GM21515 (cell line): ENCODE data around the gene STAT1.
"Not testable (repeated sequence)": the region's sequence is repeated elsewhere in the genome, so short reads cannot be mapped to it uniquely, and the experiment has no call there.

Source experiments
- ATAC-seq: cut with Tn5 transposase; IDR thresholded peaks from one replicate; pipeline ENCODE4 v1.9.1; 2021; ENCODE audit not compliant: unreplicated experiment

Gene STAT1

DNA sequence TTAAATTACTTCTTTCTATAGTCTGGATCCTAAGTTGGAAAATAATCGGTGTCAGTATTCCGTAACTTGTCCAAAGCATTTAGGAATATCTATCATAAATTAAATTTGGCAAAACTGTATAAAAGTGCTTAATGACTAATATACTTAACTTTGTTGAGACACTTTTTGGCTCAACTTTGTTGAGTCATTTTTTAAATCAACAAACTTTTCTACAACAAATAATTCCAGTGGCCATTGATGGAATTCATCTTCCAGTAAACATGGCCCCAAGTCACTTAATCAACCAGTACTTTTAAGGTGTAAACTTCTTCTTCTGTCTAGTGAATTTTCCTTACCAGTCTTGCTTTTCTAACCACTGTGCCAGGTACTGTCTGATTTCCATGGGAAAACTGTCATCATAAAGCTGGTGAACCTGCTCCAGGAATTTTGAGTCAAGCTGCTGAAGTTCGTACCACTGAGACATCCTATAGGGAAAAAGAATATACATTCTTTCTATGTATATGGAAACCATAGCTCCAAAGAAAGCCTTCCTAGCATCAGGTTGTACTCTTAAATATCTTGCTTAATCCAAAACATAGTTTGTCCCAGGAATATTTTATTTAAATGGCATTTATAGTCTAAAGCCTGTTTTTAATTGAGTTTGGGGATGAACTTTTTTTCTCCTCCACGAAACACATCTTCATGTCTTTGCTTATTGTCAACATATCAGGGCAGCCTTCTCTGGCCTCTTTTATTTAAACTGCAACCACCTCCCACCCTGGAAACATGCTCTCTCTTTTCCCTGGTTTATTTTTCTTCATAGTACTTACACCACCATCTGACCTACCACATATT lies 4.2 kb downstream of the STAT1 start:
- ATAC-seq, result no peak

DNA sequence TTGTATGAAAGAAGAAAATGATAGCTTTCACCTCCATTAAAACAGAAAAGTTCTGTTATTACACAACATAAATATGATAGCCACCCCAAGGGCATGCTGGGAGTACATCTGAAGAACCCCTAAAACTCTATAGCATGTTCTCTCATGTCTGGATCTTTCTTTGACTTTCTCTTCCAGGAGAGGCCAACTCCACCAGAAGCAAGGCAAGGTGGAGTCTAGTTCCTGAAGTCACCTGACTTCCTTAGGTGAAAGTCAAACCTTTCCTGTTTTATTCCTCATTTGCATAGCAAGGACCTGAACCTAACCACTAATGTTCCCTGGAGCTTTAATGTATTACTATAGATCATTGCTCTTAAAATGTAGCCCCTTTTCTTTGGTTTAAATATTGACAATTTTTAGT lies 5.7 kb downstream of the STAT1 start:
- no peak for ATAC-seq

- ATAC-seq, result no peak
Observed at GRCh38 chr2:191006997-191007783, 6.8 kb downstream of the STAT1 start.

GRCh38 chr2:191006297-191006696 lies 7.7 kb downstream of the STAT1 start:
- ATAC-seq, result no peak

DNA sequence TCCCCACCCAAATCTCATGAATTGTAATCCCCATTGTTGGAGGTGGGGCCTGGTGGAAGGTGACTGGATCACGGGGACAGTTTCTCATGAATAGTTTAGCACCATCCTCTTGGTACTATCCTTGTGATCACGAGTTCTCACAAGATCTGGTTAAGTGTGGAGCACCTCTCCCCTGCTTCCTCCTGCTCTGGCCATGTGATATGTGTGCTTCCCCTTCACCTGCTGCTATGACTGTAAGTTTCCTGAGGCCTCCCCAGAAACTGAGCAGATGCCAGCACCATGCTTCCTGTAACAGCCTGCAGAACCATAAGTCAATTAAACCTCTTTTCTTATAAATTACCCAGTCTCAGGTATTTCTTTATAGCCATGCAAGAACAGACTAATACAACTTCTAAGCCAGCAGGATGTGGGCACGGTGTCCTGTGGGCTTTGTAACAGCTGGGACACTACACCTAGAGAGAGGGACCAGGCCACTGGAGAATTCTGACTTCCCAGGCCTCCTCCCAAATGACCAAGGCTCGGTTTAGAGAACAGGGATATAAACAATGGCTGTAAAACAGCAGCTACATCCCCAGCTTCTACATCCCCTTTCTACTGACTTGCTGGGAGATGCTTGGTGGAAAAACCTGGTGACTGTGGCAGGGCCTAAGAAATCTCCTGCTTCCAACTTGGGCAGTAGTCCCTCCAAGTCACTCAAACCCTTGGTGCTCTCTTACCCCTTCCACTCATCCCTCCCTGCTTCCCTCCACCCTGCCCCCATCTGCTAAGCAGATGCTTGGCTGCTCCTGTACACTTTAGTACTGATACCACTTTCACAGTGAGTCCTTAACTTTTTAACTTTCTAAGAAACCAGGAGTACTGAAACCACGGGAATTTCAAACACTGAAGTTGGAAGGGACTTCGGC lies 10.3 kb downstream of the STAT1 start:
- no peak for ATAC-seq

DNA sequence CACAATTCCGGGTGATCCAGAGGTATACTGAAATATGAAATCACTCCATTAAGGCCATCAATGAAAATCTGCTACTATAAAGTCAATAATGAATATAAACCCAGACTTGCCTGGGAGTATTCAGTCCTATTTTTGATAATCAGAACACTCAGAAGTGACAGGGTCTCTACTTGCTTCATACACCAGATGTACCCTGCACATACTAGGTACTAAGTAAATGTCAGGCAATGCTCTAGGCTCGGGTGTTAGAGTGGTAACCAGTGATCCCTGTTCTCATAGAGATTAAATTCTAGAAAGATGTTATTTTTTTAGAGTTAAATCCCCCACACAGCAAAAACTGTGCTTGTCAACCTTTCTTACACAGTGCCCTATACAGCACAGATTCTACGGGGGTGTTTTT lies 12.3 kb downstream of the STAT1 start:
- ATAC-seq, result no peak

- no peak for ATAC-seq
Observed at GRCh38 chr2:191001032-191001431, 12.9 kb downstream of the STAT1 start.

DNA sequence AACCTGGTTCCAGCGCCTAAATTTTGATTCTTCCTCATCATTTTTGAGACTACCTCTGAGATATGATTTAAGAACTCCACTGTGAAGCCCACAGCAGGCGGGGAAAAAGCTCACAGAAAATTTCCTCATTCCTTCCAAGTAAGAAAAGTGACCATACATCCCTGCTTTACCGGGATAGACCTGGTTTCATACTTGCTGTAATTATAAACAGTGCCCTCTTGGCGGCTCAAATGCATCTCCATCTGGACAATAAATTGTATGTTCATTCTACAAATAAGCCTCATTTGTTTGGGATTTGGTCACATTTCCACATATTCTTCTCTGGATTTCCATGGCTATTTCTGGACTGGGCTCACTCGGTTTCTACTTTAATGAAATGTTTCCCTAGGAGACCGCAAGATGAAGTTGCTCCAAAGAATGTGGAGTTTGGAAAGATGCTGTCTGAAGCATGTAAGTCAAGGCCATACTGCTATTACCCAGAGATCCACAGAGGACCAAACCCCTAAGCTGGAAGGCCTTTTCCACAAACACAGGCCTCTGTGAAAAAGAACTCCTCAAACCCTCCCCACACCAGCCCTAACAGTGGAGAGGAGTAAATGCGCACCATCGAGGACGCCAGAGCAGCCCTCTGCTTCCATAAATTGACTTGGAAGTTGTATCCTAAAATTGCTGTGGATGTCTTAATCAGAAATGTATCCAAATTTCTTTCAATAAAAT lies 13.9 kb downstream of the STAT1 start:
- no peak for ATAC-seq

GRCh38 chr2:190999058-190999457 lies 14.9 kb downstream of the STAT1 start:
- no peak for ATAC-seq

GRCh38 chr2:190997526-190998113 lies 16.4 kb downstream of the STAT1 start:
- no peak for ATAC-seq

DNA sequence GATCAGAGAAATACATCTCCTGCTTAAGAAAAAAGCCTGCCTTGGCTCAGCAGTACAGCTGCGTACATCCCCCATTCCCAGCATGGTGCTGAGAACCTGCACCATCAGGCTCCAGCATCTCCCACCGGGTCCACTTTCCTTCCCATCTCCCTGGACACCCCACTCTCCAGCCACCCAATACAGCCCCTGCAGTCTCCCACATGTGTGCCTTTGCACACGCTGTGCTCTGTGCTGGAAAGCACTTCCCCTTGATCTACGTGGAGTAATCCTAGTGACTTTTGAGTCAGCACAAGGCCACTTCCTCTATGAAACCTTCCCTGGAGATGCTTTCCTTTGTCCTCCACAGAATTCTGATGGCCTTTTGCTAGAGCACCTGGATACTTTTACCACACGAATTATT lies 17.0 kb downstream of the STAT1 start:
- no peak for ATAC-seq

DNA sequence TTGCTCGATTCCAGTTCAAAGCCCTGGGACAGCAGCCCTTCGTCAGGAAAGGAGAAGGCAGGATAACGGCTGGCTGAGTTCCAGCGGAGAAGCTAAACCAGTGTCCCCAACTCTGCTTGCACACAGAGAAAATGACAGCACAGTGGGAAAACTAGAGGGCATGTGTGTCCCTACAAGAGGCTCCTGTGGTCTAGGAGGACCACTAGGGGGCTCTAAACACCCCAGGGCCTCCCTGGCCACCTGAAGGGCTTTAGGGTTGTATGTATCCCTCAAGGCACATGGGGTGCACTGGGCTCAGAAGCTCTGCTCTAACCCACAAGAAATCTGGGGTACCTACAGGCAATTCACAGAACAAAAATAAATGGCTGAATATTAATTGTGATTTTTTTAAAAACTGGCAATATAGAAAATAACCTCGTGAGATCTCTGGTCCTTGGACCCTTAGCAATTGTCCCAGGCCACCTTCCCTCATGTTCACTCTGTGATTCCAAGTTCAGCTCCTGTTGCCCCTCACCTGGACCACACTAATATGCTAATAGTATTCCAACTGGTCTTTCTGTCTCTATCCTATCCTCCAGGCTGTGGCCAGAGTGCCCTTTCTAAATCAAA lies 17.5 kb downstream of the STAT1 start:
- ATAC-seq, result no peak

- not testable (repeated sequence) for ATAC-seq
Observed at GRCh38 chr2:190995315-190995714, 18.7 kb downstream of the STAT1 start.

DNA sequence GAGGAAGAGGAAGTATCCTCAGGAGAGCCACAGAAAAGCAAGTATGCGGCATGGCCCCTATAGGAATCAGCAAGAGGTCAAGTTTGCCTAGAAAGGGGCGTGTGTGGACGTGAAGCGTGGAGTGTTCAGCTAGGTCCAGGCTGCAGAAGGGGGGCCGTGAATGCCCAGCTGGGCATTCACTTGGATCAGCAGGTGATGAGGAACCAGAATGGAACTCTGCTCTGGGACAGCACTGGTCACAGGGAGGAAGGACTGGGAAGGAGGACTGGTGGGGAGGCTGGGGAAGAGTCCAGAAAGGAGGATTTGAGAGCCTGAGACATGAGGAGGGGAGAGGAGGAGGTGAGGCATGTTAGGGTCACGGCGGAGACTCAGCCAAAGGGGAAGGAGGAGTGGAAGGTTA lies 19.8 kb downstream of the STAT1 start:
- no peak for ATAC-seq

- no peak for ATAC-seq
Observed at GRCh38 chr2:190993292-190993643, 20.7 kb downstream of the STAT1 start.

DNA sequence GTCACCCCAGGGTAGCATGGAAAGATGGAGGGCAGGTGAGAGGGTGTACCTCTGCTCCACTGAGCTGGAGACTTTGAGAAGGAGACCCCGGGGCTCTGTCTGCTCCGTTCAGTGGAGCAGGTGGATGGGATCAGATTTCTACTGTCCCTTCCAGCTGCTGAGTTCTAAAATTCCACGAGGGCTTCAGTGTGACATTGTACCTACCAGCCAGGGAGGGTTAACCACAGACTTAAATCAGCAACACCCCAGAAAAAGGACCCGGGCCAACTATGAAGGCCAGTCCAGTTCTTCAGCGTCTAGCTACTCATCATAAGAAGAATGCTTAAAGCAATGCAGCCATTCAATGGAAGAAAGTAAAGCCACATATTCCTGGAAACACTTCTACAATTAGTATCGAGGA lies 23.8 kb downstream of the STAT1 start:
- ATAC-seq, result no peak

DNA sequence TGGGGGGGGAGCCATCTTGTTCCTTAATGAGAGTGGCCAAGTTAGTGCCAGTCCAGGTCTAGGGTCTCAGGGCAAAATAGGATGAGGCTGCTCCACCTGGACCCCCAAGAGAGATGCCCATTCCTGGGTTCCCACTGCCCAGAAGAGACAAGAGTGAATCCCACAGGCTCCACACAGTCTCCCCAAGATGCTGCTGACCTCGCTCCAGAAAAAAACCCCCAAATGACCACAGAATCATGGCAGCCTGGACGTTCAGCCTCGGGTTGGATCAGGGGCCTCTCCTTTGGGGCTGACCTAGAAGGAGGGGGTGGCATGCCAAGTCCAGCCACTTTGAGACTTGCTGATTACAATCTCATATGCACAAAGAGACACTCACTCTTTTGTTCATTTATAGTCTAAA lies 25.1 kb downstream of the STAT1 start:
- no peak for ATAC-seq

GRCh38 chr2:190987938-190988337 lies 26.0 kb downstream of the STAT1 start:
- ATAC-seq, result no peak

DNA sequence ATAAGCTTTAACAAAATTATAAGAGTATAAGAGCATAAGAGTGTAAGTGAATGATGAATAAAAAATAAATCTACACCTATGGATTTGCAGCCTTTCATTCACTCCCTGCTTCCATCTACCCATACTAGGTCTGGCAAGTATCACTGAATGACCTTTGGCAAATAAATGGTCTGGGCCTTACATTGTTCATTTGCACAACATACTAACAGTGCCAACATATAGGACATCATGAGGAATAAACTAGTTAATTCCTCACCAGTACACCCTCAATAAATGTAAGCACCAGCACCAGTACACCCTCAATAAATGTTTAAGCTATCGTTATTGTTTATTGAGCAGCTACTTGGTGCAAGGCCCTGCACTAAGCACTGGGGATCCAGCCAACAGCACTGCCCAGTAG lies 26.9 kb downstream of the STAT1 start:
- no peak for ATAC-seq
